HG02610 (cell line): ENCODE data around the gene OR51B2.
"Not testable (repeated sequence)": the region's sequence is repeated elsewhere in the genome, so short reads cannot be mapped to it uniquely, and the experiment has no call there.

Source experiments
- ATAC-seq: cut with Tn5 transposase; IDR thresholded peaks from one replicate; pipeline ENCODE4 v1.9.1; 2021; ENCODE audit warnings: mild to moderate bottlenecking, moderate library complexity; ENCODE audit not compliant: unreplicated experiment

The OR51B2 gene, protein sequence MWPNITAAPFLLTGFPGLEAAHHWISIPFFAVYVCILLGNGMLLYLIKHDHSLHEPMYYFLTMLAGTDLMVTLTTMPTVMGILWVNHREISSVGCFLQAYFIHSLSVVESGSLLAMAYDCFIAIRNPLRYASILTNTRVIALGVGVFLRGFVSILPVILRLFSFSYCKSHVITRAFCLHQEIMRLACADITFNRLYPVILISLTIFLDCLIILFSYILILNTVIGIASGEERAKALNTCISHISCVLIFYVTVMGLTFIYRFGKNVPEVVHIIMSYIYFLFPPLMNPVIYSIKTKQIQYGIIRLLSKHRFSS

DNA sequence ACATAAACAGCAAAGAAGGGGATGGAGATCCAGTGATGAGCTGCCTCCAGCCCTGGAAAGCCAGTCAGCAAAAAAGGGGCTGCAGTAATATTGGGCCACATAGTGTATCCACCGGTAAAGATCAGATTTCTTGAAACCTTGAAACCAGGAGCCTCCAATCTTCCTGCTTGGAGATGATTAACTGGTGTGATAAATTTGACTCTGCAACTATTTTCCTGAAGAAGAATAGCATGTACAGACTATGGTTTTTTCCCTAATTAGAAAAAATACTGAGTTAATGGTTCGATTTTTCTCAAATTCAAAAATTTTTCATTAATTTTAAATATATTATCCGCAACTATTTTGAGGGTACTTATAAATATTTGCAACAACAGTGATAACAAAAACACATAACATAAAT lies at the start of gene OR51B2:
Gene OR51B2 (minus strand): TSS at position 101 of the 400 bp plus-strand sequence. CDS start 0 bp downstream, at position 101.
- no peak for ATAC-seq

DNA sequence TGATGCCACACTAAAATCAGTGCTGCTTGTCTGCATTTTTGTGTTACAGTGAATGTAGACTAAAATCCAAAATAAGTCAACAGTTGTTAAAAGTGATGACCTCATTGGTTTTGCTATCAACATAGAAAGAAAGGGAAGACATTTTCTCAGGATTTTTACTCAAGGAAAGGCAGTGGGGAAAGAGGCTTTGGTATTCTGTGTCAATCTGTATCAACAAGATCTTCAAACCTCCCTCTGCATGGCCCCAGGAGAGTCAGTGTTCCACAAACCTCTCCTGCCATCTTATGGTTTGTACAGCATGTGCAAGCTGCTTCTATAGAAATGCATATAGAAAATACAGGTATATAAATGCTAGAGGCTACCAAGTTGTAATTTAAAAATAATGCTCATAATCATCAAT lies 45.7 kb upstream of the OR51B2 start:
- ATAC-seq, result no peak

DNA sequence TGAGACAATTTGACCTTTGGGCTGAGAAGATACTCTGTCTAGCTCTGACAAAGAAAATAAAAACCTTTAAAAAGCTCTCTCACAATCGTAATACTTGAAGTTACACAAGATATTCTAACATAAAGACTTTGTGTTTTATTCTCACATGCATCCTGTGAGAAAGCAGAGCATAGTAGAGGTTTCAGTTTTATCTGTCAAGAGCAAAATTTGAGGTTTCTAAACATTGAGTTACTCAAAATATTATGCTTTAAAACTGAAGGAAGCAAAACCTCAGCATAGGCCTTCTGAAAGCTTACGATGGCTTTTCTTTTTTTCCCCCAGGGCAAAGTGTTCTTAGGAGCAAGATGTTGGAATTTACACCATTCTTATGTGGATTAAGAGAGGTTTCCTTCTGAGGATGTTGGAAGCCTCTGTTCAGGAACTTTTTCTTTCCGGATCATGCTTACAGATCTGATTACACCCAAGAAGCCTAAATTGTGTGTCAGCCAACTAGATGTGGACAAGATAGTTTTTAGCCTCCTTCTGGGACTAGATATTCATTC lies 44.5 kb upstream of the OR51B2 start:
- no peak for ATAC-seq

DNA sequence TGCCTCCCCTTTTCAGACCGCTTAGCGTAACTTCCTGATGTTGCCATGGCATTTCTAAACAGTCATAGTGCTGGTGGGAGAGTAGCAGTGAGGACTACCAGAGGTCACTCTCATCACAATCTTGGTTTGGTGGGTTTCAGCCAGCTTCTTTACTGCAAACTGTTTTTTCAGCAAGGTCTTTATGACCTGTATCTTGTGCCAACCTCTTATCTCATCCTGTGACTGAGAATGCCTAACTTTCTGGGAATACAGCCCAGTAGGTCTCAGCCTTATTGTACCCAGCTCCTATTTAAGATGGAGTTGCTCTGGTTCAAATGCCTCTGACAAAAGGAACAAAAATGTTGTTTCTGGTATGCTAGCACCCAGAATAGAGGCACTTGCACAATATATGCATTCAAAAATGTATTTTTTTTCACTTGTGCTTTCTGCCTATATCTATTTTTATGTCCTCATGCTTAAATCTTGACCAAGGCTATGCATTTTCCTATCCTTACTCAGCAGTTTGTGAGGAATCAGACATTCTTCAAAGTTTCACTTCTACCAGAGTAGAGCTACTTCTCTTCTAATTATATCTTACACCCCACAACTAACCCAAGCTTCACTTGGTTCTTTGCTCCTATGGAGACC lies 43.5 kb upstream of the OR51B2 start:
- ATAC-seq, result no peak

DNA sequence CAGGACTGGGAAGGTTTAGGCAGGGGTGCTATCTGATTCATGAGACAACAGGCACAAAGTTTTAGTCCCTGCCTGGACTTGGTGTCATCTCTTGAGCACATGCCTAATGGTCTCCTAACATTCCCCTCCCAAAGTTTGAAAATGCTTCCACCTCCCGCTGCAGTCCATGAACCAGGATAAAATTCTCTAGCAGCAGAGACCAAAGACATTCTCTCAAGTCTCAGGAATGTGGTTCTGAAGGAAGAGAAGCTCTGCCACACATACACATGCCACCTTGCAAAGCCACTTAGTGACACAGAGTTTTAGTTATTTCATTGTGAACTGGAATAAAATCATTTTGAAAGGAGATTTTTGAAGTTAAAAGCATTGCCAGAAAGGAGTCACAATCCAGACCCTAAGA lies 42.8 kb upstream of the OR51B2 start:
- ATAC-seq, result no peak

DNA sequence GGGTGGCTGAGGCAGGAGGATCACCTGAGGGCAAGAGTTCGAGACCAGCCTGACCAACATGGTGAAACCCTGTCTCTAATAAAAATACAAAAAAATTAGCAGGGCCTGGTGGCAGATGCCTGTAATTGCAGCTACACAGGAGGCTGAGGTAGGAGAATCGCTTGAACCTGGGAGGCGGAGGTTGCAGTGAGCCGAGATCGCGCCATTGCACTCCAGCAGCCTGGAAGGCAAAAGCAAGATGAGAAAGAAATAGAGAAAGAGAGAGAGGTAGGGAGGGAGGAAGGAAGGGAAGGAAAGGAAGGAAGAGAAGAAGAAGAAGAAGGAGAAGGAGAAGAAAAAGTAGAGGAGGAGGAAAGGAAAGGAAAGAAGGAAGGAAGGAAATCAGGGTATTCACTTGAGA lies 42.3 kb upstream of the OR51B2 start:
- not testable (repeated sequence) for ATAC-seq

DNA sequence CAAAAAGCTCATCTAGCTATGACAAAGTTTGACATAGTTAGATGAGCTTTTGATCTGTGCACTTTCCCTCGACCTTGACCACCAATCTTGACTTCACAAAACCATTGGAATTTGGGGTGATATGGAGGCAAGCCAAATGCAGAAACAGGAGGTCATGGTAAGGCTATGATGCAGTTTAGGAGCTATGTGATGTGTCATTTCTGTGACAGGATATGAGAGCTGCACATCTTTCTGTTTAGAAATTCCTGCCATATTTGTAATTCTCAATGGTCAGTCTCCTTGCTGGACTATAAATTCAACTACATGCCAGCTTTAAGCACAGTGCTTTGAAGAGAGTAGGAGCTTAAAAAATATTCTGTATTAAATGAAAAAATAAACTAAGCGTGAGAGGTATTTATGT lies 40.1 kb upstream of the OR51B2 start:
- no peak for ATAC-seq

DNA sequence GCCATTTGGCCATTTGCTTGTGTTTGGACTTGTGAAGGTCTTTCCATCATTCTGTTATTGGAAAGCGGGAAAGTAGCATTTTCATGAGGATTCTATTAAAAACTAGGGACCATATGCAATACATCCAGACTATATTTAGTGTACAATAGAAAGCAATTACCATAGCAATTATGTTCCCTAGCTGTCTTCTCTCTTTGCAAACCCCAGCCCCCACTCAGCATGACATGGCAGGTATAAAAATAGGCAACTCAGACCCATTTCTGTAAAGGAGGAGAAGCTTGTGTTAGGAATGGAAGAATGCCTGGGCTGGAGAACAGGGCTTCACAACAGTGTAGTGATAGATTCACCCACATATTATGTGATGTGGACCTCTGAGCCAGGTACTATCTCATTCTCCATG lies 39.6 kb upstream of the OR51B2 start:
- no peak for ATAC-seq

- ATAC-seq, result no peak
Measured at GRCh38 chr11:5362017-5362625, 38.0 kb upstream of the OR51B2 start.

- ATAC-seq, result not testable (repeated sequence)
Measured at GRCh38 chr11:5356031-5356430, 31.9 kb upstream of the OR51B2 start.

DNA sequence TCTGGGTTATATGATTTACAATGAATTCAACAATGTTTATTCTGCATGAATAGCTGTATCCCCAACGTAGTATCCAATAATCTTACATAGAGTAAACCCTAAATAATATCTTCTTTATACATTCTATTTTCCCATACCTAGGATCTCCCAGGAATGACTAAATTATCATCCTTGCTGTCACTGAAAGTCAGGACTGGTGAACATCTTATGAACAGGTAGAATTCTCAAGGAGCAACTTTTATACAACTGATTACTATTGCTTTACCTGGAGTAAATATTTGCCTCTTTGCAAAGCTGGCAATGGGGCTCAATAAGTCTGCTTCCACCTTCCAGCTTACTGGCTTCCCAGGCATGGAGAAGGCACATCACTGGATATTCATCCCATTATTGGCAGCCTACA lies 27.1 kb upstream of the OR51B2 start, which contains the start of gene OR51B6:
Gene OR51B6 (plus strand): TSS at position 301 of the 400 bp plus-strand sequence. CDS start 0 bp downstream, at position 301.
- no peak for ATAC-seq

DNA sequence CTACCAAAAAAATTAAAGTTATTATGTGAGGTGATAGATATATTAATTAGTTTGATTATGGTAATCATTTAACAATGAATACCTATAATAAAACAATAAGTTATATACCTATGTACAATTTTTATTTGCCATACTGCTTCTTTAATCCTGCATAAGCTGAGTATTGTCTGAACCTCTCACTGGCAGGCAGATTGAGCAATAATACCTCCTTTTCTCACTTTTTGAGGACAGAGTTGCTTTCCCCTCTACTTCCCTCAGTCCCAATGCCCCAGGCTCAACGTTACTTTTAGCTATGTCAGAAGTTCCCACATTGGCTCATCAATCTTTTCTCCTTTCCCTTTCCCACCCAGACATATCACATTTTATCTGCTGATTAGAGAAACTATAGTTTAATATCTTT lies 25.5 kb upstream of the OR51B2 start:
- no peak for ATAC-seq

DNA sequence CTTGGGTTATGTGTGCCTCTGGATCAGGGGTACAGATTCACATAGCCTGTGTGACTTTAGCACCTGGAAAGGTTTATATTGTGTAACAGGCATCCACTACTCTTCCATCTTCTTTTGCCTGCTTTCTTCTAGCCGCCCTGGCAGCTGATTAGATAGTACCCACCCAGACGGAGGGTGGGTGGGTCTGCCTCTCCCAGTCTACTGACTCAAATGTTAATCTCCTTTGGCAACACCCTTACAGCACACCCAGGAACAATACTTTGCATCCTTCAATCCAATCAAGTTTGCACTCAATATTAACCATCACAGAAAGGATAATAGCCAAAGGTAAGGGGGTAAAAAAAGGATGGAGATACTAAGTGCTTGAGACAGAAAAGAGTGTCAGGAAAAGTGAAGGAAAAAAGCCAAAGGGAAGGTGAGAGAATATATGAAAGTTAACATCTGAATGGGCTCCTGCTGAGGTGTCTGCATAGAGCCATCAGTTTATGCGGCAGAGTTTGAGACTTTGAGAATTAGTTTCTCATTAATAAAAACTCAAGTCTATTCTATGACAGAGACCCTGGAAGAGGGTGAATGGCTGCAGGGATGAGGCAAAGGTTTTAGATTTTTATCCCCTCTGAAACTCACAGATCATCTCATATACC lies 24.6 kb upstream of the OR51B2 start:
- ATAC-seq, result no peak

- ATAC-seq, result no peak
Measured at GRCh38 chr11:5345831-5346230, 21.7 kb upstream of the OR51B2 start.

GRCh38 chr11:5343474-5344335 lies 19.6 kb upstream of the OR51B2 start, which contains the start of gene OR51B5:
Gene OR51B5, minus strand, starts transcription at chr11:5343524. Its CDS starts 0 bp downstream, at chr11:5343524.
- ATAC-seq, result no peak

DNA sequence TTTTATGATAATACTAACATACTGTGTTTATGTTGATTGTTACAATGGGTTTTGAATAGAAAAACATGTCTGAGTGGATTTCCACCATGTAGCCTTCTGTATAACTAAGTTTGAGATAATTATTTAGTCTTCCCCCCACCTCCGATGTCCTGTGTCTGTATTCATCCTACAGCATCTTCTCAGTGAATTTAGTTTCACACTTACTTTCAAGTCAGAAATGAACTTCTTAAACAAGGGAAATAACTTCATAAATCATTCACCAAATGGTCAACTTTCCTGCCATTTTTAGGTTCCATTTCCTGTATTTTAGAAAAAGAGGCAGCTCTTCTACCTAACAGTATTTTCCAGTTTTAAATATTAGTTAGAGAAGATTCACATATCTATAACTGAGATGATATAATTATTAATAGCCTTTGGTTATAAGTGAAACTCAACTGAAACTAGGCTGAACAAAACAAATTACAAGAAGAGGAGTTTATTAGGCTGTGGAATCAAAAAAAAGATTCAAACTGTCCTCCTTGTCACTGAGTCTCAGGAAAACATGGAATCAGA lies 15.8 kb upstream of the OR51B2 start:
- ATAC-seq, result peak; percentile 39

DNA sequence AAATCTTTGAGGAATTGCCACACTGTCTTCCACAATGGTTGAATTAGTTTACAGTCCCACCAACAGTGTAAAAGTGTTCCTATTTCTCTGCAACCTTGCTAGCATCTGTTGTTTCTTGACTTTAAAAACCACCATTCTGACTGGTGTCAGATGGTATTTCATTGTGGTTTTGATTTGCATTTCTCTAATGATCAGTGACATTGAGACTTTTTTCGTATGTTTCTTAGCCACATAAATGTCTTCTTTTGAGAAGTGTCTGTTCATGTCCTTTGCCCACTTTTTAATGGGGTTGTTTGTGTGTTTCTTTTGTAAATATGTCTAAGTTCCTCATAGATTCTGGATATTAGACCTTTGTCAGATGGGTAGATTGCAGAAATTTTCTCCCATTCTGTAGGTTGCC lies 13.2 kb upstream of the OR51B2 start:
- ATAC-seq, result not testable (repeated sequence)

DNA sequence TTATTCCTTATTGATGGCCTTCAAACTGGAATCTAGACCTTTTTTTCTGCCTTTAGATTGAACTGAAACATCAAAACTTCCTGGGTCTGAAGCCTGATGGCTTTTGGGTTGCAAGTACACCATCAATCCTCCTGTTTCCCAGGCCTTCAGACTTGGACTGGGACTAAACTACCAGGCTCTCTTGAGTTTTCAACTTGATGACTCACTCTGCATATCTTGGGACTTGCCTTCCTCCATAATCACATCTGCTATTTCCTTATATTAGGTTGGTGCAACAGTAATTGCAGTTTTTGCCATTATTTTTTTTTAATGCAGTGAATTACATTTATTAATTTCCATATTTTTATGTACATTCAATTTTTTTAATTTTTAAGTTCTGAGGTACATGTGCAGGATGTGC lies 12.2 kb upstream of the OR51B2 start:
- no peak for ATAC-seq

DNA sequence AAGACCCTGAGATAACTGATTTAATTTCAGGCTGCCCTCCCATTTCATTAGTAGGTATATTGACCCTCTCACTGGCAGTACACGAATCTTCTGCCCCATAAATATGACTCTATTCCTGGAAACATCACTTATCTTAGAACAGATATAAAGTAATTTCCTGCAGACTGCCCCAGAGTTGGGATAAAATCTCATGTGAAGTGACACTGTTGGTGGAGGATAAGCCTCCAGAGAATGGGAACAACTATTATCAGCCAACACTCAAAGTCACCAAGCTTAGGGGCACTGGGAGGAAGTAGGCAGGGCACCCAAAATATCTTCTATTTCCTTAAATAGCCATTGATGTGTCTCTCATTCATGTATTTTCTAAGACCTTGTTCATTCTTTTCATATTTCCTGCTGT lies 11.1 kb upstream of the OR51B2 start:
- no peak for ATAC-seq

DNA sequence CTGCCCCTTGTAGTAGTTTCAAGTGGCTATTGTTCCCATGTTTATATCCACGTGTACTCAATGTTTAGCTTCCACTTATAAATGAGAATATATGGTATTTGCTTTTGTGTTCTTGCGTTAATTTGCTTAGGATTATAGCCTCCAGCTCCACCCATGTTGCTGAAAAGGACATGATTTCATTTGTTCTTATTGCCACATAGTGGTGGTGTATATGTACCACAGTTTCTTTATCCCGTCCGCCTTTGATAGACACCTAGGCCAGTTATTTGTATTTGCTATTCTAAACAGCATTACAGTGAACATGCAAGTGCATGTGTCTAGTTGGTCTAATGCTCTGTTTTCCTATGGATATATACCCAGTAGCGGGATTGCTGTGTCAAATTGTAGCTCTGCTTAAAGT lies 6.8 kb downstream of the OR51B2 start:
- no peak for ATAC-seq
